ENCODE results near the gene SMAD5.

DNA sequence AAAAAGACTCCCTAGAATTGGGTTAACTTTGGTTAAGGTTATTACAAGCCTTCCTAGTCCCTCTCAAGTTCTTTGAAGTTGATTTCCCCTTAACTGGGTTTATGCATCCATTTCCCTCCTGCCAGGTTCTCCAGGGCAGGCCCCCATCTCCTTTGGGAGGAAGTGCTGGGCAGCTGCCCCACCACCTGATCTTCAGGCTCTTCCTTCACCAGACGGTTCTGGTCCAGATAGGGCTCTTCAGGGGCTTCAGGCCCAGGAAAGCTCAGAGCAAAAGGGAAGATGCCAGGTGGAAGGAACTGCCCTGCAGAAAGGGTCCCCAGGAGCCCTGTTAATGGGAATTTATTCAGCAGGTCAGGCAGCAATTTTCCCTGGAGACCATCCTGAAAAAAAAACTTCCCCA lies 58.3 kb downstream of the SMAD5 start:
- TF ChIP-seq, protein P1, sequence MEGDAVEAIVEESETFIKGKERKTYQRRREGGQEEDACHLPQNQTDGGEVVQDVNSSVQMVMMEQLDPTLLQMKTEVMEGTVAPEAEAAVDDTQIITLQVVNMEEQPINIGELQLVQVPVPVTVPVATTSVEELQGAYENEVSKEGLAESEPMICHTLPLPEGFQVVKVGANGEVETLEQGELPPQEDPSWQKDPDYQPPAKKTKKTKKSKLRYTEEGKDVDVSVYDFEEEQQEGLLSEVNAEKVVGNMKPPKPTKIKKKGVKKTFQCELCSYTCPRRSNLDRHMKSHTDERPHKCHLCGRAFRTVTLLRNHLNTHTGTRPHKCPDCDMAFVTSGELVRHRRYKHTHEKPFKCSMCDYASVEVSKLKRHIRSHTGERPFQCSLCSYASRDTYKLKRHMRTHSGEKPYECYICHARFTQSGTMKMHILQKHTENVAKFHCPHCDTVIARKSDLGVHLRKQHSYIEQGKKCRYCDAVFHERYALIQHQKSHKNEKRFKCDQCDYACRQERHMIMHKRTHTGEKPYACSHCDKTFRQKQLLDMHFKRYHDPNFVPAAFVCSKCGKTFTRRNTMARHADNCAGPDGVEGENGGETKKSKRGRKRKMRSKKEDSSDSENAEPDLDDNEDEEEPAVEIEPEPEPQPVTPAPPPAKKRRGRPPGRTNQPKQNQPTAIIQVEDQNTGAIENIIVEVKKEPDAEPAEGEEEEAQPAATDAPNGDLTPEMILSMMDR (conservative IDR thresholded peaks at IDR 0.05; ENCODE audit: low read depth in 2 of 2), result no peak
- no peak for TF ChIP-seq REST (IDR thresholded peaks at IDR 0.05; ENCODE audit: unreplicated experiment)
- TF ChIP-seq CREB1 (CRISPR knock-in tag; IDR thresholded peaks at IDR 0.05; ENCODE audit: low read depth), result no peak
- TF ChIP-seq EZH2 (IDR thresholded peaks at IDR 0.05; ENCODE audit: low read depth, unreplicated experiment), result no peak
- no peak for TF ChIP-seq EZH2phosphoT487 (IDR thresholded peaks at IDR 0.05; ENCODE audit: unreplicated experiment)
- no peak for TF ChIP-seq POLR2AphosphoS5 (IDR thresholded peaks at IDR 0.05; ENCODE audit: low read depth)
- TF ChIP-seq STAT1 (IDR thresholded peaks at IDR 0.05; ENCODE audit: unreplicated experiment), result no peak
- no peak for TF ChIP-seq NANOG (IDR thresholded peaks at IDR 0.05; ENCODE audit: borderline replicate concordance)
